HFFc6 (cell line): ENCODE data around the gene PMM2. TPM values are rescaled to one million over a fixed set of nuclear protein-coding genes. Genes with fewer than 3 reads are reported as not detected.
"Not testable (repeated sequence)": the region's sequence is repeated elsewhere in the genome, so short reads cannot be mapped to it uniquely, and the experiment has no call there.

Experiments
- DNase-seq: peaks from one replicate; pipeline ENCODE4 v3.0.0-alpha.2; 2018
- H3K27ac Mint-ChIP-seq: 2 replicates; pipeline ENCODE4 v1.8.0; 2020; ENCODE audit warnings: mild to moderate bottlenecking, mixed read lengths
- H3K27me3 Mint-ChIP-seq: 2 replicates; pipeline ENCODE4 v1.8.0; 2021; ENCODE audit warnings: mild to moderate bottlenecking, moderate library complexity, mixed read lengths; ENCODE audit not compliant: insufficient read depth
- H3K36me3 Mint-ChIP-seq: 2 replicates; pipeline ENCODE4 v1.8.0; 2021; ENCODE audit warnings: low read depth, mixed read lengths
- H3K4me1 Mint-ChIP-seq: 2 replicates; pipeline ENCODE4 v1.8.0; 2020; ENCODE audit warnings: low read depth, mixed read lengths
- H3K4me3 Mint-ChIP-seq: 2 replicates; pipeline ENCODE4 v1.8.0; 2020; ENCODE audit warnings: mild to moderate bottlenecking, moderate library complexity, mixed read lengths
- H3K9me3 Mint-ChIP-seq: 2 replicates; pipeline ENCODE4 v1.8.0; 2020; ENCODE audit warnings: mild to moderate bottlenecking, mixed read lengths
- total RNA-seq, 6 experiments: library from RNA; stranded (reverse); fragmentation: NEBNext Ultra II Directional; extraction: Animal tissue kit (Norgen Biotek cat#: 25700); gene quantifications; 2 replicates in 1 of 6; 3 replicates in 5 of 6; pipeline ENCODE4 v1.2.3, GENCODE V29; 2021
- TF ChIP-seq, protein P1 (sequence below): fragments of 200-600 bp; sonication (generic); IDR thresholded peaks from 2 replicates; pipeline ENCODE4 v1.5.0; 2021; ENCODE audit warnings: antibody characterized with exemption, mild to moderate bottlenecking

Gene PMM2
- total RNA-seq, 6 experiments from 2014 or later, result 38.9 to 48.5 (median 44.3) TPM

DNA sequence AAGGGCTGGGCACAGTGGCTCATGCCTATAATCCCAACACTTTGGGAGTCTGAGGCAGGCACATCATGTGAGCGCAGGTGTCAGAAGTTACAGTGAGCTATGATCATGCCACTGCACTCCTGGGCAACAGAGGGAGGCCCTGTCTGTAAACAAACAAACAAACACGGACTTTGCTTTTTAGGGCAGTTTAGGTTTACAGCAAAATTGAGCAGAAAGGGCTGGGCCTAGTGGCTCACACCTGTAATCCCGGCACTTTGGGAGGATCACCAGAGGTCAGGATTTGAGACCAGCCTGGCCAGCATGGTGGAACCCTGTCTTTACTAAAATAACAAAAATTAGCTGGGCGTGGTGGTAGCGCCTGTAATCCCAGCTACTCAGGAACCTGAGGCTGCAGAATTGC lies 74.4 kb downstream of the PMM2 start:
- Mint-ChIP-seq H3K27ac (no peak overlapping the region), H3K36me3 (no peaks in the 10 kb centered on the region)

DNA sequence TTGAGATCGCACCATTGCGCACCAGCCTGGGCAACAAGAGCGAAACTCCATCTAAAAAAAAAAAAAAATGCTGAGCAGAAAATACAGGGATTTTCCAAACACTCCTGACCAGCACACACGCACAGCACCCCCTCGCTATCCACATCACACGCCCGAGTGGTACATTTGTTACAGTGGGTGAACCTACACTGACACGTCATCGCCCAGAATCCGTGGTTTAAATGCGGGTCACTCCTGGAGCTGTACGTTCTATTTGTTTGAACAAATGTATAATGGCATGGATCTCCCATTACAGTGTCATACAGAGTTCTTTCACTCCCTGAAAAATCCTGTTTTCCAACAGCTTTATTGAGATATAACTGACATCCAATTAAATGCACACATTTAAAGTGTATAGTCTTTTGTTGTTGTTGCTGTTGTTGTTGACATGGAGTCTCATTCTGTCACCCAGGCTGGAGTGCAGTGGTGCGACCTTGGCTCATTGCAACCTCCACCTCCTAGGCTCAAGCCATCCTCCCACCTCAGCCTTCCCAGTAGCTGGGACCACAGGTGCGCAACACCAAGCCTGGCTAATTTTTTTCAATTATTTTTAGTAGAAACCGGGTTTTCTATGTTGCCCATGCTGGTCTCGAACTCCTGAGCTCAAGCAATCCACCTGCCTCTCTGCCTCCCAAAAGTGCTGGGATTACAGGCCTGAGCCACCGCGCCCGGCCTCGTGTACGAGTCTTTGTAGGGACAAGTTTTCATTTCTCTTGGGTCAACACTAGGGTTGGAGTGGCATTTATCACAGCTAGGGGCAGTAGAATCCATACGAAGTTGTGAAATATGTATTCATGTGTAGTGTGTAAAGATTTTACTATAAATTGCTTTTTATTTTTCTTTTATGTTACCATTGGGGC lies 75.6 kb downstream of the PMM2 start:
- Mint-ChIP-seq H3K27ac (no peak overlapping the region), H3K4me1 (peaks cover 28% of the 10 kb centered on the region), H3K4me3 (no peak overlapping the region), H3K9me3 (no peaks in the 10 kb centered on the region), H3K27me3 (peaks cover 1% of the 10 kb centered on the region; the same call in 1 of the 2 replicates), H3K36me3 (no peaks in the 10 kb centered on the region)
- TF ChIP-seq, protein P1, sequence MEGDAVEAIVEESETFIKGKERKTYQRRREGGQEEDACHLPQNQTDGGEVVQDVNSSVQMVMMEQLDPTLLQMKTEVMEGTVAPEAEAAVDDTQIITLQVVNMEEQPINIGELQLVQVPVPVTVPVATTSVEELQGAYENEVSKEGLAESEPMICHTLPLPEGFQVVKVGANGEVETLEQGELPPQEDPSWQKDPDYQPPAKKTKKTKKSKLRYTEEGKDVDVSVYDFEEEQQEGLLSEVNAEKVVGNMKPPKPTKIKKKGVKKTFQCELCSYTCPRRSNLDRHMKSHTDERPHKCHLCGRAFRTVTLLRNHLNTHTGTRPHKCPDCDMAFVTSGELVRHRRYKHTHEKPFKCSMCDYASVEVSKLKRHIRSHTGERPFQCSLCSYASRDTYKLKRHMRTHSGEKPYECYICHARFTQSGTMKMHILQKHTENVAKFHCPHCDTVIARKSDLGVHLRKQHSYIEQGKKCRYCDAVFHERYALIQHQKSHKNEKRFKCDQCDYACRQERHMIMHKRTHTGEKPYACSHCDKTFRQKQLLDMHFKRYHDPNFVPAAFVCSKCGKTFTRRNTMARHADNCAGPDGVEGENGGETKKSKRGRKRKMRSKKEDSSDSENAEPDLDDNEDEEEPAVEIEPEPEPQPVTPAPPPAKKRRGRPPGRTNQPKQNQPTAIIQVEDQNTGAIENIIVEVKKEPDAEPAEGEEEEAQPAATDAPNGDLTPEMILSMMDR, result peak; percentile 56
- DNase-seq, result no peak

More for the DNA sequence above, 74.4 kb downstream of the PMM2 start:
- Mint-ChIP-seq H3K9me3 (no peaks in the 10 kb centered on the region), H3K4me1 (peaks cover 23% of the 10 kb centered on the region), H3K4me3 (no peak overlapping the region), H3K27me3 (peaks cover 3% of the 10 kb centered on the region; the same call in 1 of the 2 replicates)
- DNase-seq, result no peak
- TF ChIP-seq, protein P1, result no peak

DNA sequence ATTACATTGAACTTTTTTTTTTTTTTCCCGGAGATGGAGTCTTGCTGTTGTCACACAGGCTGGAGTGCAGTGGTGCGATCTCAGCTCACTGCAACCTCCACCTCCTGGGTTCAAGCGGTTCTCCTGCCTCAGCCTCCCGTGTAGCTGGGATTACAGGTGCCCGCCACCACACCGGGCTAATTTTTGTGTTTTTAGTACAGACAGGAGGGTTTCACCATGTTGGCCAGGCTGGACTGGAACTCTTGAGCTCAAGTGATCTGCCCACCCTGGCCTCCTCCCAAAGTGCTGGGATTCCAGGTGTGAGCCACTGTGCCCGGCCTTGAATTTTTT lies 76.2 kb downstream of the PMM2 start:
- not testable (repeated sequence) for H3K27ac Mint-ChIP-seq, H3K27me3 Mint-ChIP-seq, H3K4me3 Mint-ChIP-seq, DNase-seq, H3K36me3 Mint-ChIP-seq, H3K9me3 Mint-ChIP-seq
- H3K4me1 Mint-ChIP-seq, result peaks cover 35% of the 10 kb centered on the region

DNA sequence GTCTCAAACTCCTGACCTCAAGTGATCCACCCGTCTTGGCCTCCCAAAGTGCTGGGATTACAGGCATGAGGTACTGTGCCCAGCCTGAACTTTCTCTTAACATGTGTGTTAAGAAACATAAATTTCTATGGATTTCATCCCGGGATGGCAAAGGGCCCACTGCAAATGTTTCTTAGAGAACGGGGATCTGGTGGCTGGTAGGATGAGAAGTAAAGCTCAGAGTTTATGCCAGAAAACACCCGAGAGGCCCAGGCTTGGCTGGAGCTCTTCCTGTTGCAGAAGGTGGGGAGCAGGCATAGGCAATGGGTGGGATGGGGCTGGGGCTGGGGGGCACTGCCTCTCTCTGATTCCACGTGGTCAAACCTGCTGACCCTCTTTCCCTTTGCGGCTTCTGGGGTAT lies 76.7 kb downstream of the PMM2 start:
- Mint-ChIP-seq H3K4me1 (peaks cover 35% of the 10 kb centered on the region), H3K9me3 (no peaks in the 10 kb centered on the region), H3K27me3 (no peaks in the 10 kb centered on the region; the same call in 1 of the 2 replicates), H3K36me3 (no peaks in the 10 kb centered on the region), H3K4me3 (no peak overlapping the region), H3K27ac (no peak overlapping the region)
- DNase-seq, result no peak
- TF ChIP-seq, protein P1, result no peak

DNA sequence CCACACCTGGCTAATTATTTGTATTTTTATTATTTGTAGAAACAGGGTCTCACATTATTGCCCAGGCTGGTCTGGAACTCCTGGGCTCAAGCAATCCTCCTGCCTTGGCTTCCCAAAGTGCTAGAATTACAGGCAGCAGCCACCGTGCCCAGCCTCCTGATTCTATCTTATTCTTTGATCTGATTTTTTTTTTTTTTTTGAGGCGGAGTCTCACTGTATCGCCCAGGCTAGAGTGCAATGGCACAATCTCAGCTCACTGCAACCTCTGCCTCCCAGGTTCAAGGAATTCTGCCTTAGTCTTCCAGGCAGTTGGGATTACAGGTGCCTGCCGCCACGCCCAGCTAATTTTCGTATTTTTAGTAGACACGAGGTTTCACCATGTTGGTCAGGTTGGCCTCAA lies 77.7 kb downstream of the PMM2 start:
- DNase-seq, H3K27ac Mint-ChIP-seq, H3K9me3 Mint-ChIP-seq, H3K27me3 Mint-ChIP-seq, H3K4me3 Mint-ChIP-seq, H3K36me3 Mint-ChIP-seq: not testable (repeated sequence)
- H3K4me1 Mint-ChIP-seq, result peaks cover 39% of the 10 kb centered on the region

DNA sequence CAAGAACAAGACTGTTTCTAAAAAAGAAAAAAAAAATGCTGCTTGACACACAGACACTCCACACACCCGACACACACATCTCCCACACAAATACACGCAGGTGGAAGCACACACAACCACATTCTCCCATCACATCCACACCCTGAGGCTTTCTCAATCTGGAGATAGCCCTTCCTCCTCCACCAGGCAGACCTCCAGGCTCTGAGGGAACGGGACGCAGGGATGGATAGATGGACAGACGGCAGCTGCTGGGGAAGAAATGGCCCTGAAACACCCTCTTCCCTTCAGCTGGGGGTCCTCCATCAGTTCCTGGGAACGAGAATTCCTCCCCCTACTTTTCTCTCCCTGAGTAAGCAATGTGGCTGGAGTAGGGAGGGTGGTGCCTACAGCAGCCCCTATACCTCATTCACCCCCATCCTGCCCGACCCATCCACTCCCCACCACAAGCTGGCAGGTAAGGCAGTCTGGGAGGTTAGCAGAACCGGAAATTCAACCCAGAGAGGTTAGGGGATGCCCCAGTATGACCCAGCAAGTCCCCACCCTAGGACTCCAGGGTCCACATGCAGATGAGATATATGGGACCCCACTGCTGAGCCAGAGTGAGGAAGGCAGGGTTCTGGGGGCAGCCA lies 80.4 kb downstream of the PMM2 start:
- Mint-ChIP-seq H3K4me3 (peak overlapping the region; percentile 25; the same call in 1 of the 2 replicates), H3K9me3 (no peaks in the 10 kb centered on the region), H3K27ac (peak overlapping the region; percentile 64), H3K36me3 (no peaks in the 10 kb centered on the region), H3K27me3 (no peaks in the 10 kb centered on the region), H3K4me1 (peaks cover 29% of the 10 kb centered on the region)
- DNase-seq, result no peak
- TF ChIP-seq, protein P1, result no peak
